HFFc6 (cell line): ENCODE measurements around the gene CTTNBP2NL. TPM values are rescaled to one million over a fixed set of nuclear protein-coding genes. Genes with fewer than 3 reads are reported as not detected.
A peak's percentile ranks its signal among the peaks of the same experiment; 100 is the strongest.
"Not testable (repeated sequence)": the region's sequence is repeated elsewhere in the genome, so short reads cannot be mapped to it uniquely, and the experiment has no call there.

Experiments
- DNase-seq: peaks from one replicate; pipeline ENCODE4 v3.0.0-alpha.2; 2018
- H3K27ac Mint-ChIP-seq: 2 replicates; pipeline ENCODE4 v1.8.0; 2020; ENCODE audit warnings: mild to moderate bottlenecking, mixed read lengths
- H3K27me3 Mint-ChIP-seq: 2 replicates; pipeline ENCODE4 v1.8.0; 2021; ENCODE audit warnings: mild to moderate bottlenecking, moderate library complexity, mixed read lengths; ENCODE audit not compliant: insufficient read depth
- H3K36me3 Mint-ChIP-seq: 2 replicates; pipeline ENCODE4 v1.8.0; 2021; ENCODE audit warnings: low read depth, mixed read lengths
- H3K4me1 Mint-ChIP-seq: 2 replicates; pipeline ENCODE4 v1.8.0; 2020; ENCODE audit warnings: low read depth, mixed read lengths
- H3K4me3 Mint-ChIP-seq: 2 replicates; pipeline ENCODE4 v1.8.0; 2020; ENCODE audit warnings: mild to moderate bottlenecking, moderate library complexity, mixed read lengths
- H3K9me3 Mint-ChIP-seq: 2 replicates; pipeline ENCODE4 v1.8.0; 2020; ENCODE audit warnings: mild to moderate bottlenecking, mixed read lengths
- CTCF ChIP-seq: fragments of 200-600 bp; sonication (generic); IDR thresholded peaks from 2 replicates; pipeline ENCODE4 v1.5.0; 2021; ENCODE audit warnings: antibody characterized with exemption, mild to moderate bottlenecking
- total RNA-seq, 6 experiments: library from RNA; stranded (reverse); fragmentation: NEBNext Ultra II Directional; extraction: Animal tissue kit (Norgen Biotek cat#: 25700); gene quantifications; 2 replicates in 1 of 6; 3 replicates in 5 of 6; pipeline ENCODE4 v1.2.3, GENCODE V29; 2021

Gene CTTNBP2NL
- total RNA-seq, 6 experiments from 2014 or later: 71.9 to 80.8 (median 76.5) TPM

- Mint-ChIP-seq H3K4me3 (peak overlapping the region; percentile 42; the same call in 1 of the 2 replicates), H3K27me3 (no peaks in the 10 kb centered on the region; the same call in 1 of the 2 replicates), H3K36me3 (peaks cover 13% of the 10 kb centered on the region), H3K27ac (peak overlapping the region; percentile 74), H3K4me1 (peaks cover 78% of the 10 kb centered on the region), H3K9me3 (no peaks in the 10 kb centered on the region)
- no peak for DNase-seq
- no peak for TF ChIP-seq CTCF
Measured at GRCh38 chr1:112446411-112446810, 50.4 kb downstream of the CTTNBP2NL start.

DNA sequence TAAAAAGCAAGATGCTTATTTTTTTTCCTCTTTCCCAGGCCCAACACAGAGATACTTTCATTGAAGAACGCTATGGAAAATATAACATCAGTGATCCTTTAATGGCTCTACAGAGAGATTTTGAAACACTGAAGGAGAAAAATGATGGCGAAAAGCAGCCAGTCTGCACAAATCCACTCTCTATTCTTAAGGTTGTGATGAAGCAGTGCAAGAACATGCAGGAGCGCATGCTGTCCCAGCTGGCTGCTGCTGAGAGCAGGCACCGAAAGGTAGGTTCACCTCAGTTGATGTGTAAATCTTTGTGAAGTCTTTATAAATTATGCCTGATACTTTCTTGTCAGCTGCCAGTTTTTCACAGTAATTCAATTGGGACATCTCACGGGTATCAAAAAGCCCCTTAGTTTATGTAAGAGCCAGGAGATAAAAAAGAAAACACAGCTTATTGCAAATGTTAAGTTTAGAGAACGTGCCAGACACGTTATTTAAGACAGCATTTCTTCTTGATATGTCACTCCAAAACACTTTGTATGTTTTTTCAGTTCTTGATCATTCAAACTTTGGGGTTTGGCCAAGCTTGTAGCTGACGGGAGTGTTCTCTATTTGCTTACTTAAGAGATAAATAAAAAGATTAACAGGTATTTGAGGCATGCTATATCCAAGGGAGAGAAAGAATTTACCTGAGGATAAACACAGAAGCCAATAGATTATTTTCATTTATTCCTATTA, 53.1 kb downstream of the CTTNBP2NL start:
- Mint-ChIP-seq H3K4me1 (peaks cover 71% of the 10 kb centered on the region), H3K4me3 (no peak overlapping the region), H3K27me3 (no peaks in the 10 kb centered on the region; the same call in 1 of the 2 replicates), H3K27ac (peak overlapping the region; percentile 11; the same call in 1 of the 2 replicates), H3K9me3 (no peaks in the 10 kb centered on the region), H3K36me3 (peaks cover 6% of the 10 kb centered on the region)
- TF ChIP-seq CTCF: no peak
- DNase-seq: no peak

DNA sequence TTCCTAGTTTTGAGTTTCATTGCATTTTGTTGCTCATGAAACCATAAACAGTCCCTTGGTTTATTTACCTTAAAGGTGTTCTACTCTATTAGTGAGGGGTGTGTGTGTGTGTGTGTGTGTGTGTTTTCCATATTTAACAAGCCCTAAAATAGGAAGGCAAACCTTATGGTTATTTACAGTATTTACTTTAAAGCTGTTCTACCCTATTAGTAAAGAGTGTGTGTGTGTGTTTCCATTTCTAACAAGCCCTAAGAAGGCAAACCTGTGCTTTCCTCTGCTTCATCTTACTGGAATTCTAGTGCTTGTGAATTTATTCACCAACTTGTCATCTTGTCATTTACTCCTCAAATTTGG, 53.6 kb downstream of the CTTNBP2NL start:
- H3K27me3 Mint-ChIP-seq: no peaks in the 10 kb centered on the region; the same call in 1 of the 2 replicates
- no peak for DNase-seq
- peak overlapping the region; percentile 11; the same call in 1 of the 2 replicates for H3K27ac Mint-ChIP-seq
- H3K4me1 Mint-ChIP-seq: peaks cover 68% of the 10 kb centered on the region
- H3K36me3 Mint-ChIP-seq: peaks cover 9% of the 10 kb centered on the region
- TF ChIP-seq CTCF: no peak
- no peaks in the 10 kb centered on the region for H3K9me3 Mint-ChIP-seq
- H3K4me3 Mint-ChIP-seq: no peak overlapping the region

- Mint-ChIP-seq H3K27ac (peak overlapping the region; percentile 31), H3K4me1 (peaks cover 59% of the 10 kb centered on the region), H3K36me3 (peaks cover 14% of the 10 kb centered on the region), H3K27me3 (no peaks in the 10 kb centered on the region; the same call in 1 of the 2 replicates), H3K9me3 (no peaks in the 10 kb centered on the region), H3K4me3 (no peak overlapping the region)
- no peak for TF ChIP-seq CTCF
- DNase-seq: no peak
Measured at GRCh38 chr1:112450773-112451172, 54.8 kb downstream of the CTTNBP2NL start.

- not testable (repeated sequence) for H3K27me3 Mint-ChIP-seq, H3K4me3 Mint-ChIP-seq, H3K9me3 Mint-ChIP-seq
- peaks cover 59% of the 10 kb centered on the region for H3K4me1 Mint-ChIP-seq
- H3K27ac Mint-ChIP-seq: peak overlapping the region; percentile 31; the same call in 1 of the 2 replicates
- H3K36me3 Mint-ChIP-seq: peaks cover 19% of the 10 kb centered on the region
- peak; percentile 18 for DNase-seq
Measured at GRCh38 chr1:112451301-112451700, 55.3 kb downstream of the CTTNBP2NL start.

GRCh38 chr1:112453876-112454275, 57.9 kb downstream of the CTTNBP2NL start:
- DNase-seq: no peak
- peaks cover 62% of the 10 kb centered on the region for H3K4me1 Mint-ChIP-seq
- no peak for TF ChIP-seq CTCF
- H3K27ac Mint-ChIP-seq: peak overlapping the region; percentile 5; the same call in 1 of the 2 replicates
- H3K27me3 Mint-ChIP-seq: no peaks in the 10 kb centered on the region; the same call in none of the 2 replicates
- no peak overlapping the region for H3K4me3 Mint-ChIP-seq
- H3K9me3 Mint-ChIP-seq: no peaks in the 10 kb centered on the region
- peaks cover 30% of the 10 kb centered on the region for H3K36me3 Mint-ChIP-seq
